NK-92 (cell line): ENCODE measurements around the gene SPTBN2.

Source experiments
- DNase-seq: peaks from one replicate; lab custom pipeline; 2025; ENCODE audit not compliant: unreplicated experiment; lab: John Stamatoyannopoulos, UW

SPTBN2 gene

DNA sequence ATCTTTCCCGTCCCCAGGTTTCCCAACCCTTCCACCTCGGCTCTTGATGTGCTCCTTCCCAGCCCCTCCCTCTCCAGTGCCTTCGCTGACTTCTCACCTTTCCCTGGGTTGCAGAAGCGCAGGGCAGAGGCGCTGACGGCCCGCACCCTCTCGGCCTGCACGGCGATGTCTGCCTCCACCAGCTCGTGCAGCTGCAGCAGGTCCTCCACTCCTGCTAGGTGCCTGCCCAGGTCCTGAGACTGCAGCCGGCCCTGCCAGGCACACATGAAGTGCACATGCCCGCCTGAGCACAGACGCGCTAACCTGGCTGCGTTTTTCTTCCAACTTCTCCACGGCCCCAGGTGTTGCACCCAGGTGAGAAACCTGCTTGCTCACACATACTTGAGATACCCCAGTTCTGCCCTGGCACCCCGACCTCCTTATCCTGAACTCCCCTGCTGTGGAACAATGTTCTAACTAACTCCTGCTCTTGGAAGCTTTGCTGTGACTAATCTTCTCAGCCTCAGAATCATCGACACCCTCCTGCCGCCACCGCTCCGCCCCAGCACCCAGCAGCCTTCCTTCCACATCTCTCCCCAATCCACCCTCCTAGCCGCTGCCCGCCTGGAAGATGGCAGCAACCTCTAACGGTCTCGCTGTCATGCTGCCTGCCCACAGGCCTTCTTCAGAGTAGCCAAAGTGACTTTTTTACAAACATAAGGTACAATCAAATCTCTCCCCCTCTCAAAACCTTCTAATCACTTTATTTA, 23.3 kb downstream of the SPTBN2 start:
- no peak for DNase-seq

GRCh38 chr11:66704659-66705360, 24.2 kb downstream of the SPTBN2 start:
- DNase-seq, result no peak

GRCh38 chr11:66701432-66702240, 27.4 kb downstream of the SPTBN2 start:
- no peak for DNase-seq

GRCh38 chr11:66700742-66701141, 28.3 kb downstream of the SPTBN2 start:
- DNase-seq, result no peak

GRCh38 chr11:66700337-66700736, 28.7 kb downstream of the SPTBN2 start:
- DNase-seq, result no peak

DNA sequence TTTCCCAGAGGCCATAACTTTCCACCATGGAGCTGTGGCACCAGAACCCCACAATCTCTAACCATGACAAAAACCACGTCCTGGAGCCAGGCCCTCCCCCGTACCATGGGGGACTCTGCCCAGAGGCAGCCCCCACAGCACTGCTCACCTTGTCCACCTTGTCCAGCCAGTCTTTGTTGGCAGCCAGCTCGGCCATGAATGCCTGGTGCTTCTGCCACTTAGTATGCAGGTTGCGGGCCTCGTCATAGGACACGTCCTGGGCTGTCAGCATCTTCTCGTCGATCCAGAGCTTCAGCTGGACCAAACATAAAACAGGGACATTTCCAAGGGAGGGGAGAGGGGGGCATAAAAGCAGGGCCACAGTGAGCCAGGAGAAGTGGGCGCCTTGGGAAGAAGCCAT, 30.5 kb downstream of the SPTBN2 start:
- DNase-seq, result no peak

DNA sequence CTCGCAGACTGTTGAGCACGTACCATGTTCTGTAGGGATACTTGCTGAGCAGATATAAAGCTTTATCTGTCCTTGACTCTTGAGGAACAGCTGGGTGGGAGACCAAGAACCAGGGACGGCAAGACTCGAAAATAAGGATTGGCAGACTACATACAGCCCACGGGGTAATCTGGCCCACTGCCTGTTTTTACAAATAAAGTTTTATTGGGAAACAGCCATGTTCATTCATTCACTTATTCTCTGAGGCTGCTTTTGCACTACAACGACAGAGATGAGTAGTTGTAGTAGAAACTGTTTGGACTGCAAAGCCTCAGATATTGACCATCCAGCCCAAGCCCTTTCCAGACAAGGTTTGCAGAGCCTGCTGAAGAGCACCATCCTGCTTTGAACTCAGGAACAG, 31.0 kb downstream of the SPTBN2 start:
- DNase-seq, result no peak

- DNase-seq, result no peak
Observed at GRCh38 chr11:66696146-66696545, 32.9 kb downstream of the SPTBN2 start.

DNA sequence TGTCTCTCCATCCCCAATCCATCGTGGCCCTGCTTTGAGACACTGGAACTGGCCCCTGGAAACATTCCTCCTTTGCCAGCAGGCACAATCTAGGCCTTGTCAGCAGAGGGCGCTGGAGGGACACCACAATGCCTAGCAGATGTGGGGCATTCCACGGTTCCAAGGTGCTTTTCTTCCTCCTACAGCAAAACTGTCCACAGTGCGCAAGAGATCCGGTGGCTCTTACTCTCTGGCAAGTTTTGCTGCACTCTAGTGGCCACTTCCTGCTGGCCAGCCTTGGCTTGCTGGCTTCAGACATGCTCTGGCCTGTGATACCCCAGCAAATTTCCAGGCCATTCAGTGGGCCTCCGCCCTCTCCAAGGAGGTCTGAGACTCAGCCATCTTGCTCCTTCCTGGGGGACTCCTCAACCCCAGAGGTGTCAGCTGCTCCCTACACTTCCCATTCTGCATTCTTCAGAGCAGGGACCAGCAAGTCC, 34.2 kb downstream of the SPTBN2 start:
- peak; percentile 33 for DNase-seq

DNA sequence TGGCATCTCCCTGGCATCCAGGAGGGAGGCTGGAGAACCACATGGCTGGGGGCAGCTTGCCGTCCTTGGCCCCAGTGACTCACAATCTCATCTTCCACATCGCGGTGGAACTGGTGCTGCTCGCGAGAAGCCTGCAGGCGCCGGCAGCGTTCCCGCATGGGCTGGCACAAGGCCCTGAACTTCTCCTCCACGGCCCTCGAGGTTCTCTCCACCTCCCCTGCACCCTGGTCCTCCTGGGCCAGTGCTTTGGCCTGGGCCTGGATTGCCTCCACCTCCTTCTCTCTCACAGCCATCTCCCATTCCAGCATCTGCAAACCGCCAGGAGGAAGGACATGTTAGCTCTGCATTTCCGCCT, 35.0 kb downstream of the SPTBN2 start:
- no peak for DNase-seq

DNA sequence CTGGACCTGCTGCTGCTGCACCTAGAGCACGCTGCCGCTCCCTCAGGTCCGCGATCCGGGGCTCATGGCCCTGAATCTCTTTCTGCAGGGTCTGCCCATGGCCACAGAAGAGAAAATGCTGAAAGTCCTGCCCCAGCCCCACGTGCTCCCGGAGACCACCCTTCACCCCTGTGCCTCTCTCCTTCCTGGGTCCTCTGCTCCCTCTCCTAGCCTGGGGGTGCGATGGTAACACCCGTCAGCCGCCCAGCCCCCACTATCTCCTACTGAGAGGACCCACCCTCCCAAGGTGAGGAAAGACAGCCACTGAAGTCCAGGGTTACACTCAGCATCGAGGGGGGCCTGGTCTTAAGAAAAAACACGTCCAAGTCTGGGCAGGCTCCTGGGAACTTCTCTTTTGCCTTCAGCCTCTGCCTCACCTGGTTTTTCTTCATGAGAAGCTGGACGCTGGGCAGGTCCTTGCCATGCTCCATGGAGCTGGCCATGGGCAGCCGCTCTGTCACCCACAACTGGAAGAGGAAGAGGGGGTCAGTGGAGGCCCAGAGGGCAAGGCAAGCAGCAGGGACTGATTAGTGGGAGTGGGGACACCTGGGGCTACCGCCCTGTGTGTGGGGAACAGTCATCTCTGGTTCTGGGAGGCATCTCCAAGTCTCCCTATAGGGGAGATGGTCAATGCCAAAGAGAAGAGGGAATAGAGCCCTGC, 35.5 kb downstream of the SPTBN2 start:
- DNase-seq, result no peak

- no peak for DNase-seq
Observed at GRCh38 chr11:66692871-66693331, 36.1 kb downstream of the SPTBN2 start.

DNA sequence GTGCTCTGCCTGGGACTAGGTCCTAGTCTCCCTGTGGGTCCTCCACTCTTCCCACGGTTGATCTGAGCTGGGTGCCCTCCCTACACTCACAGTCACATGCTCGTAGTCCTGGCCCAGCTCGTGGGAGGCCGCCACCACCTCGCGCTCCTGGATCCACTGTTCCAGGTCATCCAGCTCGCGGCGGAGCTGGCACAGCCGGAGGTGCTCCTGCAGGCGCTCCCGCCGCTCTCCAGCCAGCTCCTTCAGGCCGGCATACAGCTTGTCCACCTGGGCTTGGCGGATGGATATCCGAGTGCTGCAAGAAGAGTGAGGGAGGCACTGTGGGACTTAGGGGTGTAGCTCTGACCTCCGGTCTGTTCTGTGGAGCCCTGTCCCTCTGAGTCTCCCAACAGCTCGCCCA, 36.6 kb downstream of the SPTBN2 start:
- no peak for DNase-seq

- no peak for DNase-seq
Observed at GRCh38 chr11:66691311-66691980, 37.6 kb downstream of the SPTBN2 start.

DNA sequence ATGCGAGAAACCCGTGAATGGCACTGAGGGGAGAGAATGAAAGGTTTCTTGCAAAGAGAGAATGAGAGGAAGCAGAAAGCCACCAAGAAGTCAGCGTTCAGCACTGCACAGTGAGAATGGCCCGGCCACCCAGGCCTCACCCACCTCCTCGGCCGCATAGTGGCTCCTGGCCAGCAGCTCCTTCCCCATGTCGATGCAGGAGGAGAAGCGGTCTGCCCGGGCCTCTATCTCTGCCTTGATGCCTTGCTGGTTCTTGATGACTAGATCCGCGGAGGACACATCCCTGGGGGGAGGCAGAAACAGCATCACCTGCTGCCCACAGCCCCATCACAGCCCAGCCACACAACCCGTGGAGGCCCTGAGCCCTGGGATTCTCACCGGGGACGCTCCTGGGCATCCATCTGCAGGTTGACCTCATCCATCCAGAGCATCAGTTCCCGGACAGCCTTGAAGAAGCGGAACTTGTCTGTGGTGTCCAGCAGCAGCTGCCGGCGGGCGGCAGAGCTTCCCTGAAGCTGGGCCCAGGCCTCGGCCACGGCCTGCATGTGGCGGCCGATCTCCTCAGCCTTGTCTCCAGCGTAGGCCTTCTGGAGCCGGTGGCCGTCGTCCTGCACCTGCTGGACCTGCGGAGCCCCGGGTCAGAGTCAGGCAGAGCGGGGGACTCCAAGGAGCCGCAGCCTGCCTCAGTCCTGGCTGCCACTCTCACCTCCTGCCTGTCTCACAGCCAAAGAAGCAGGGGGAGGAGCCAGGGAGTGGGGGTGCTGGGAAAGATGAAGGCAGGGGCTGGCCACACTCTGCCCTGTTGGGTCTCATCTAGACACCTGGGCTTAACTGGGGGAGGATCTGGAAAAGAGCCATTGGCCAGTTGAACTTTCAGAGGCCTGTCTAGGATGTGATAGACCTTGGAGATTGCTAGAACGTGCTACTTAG, 39.1 kb downstream of the SPTBN2 start:
- DNase-seq, result no peak

- no peak for DNase-seq
Observed at GRCh38 chr11:66688561-66689534, 40.2 kb downstream of the SPTBN2 start.

DNA sequence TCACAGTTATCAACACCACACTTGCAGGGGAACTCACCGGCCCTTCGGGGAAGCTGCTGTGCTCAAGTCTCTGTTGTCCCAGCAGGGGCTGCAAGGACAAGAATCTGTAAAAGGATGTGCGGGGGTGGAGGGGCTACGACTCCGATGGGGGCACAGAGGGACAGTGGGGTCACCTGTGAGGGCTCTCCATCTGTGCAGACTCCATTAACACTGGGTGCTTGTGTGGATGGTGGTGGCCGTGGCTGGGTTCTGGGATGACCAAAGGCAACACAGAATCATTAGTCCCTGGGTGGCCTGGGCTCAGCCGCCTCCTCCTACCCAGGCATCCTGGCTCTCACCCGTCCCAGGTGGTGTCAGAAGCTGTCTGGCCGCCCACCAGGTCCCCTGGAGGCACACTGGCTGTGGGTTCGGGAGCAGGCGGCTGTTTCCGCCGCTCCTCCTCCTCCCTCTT, 41.2 kb downstream of the SPTBN2 start:
- no peak for DNase-seq
